ENCODE results near the gene LIN7C.

LIN7C gene

DNA sequence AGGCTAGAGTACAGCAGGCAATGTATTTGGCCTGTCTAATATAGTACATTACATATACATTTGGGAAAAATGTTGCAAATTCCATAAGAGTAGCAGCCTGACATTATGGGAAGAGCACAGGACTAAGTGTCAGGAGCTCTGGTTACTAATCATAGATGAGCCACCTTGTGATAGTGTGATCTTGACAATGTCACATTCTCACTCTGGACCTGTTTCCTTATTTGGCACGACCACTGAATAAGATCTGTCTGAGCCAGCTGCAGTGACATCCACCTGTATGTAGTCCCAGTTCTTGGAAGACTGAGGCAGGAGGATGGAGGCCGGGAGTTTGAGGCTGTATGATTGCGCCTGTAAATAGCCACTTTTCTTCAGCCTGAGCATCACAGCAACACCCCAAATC, 5.7 kb upstream of the LIN7C start:
- FAIRE-seq (no peak), DNase-seq (ENCODE audit: insufficient read length, low spot score) (no peak)

DNA sequence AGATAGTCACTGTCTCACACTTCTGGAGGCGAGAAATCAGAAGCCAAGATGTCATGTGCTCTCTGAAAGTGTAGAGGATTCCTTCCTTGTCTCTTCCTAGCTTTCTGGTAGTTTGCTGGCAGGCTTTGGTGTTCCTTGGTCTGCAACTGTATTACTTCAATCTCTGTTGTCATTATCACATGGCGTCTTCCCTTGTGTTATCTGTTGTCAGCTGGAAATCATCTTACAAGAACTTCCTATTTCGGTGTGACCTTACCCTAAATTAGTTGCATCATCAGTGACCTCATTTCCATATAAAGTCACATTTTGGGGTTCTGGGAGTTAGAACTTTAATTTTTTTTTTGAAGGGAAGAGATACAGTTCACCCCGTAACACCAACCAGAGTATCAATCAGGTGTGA, 3.3 kb upstream of the LIN7C start:
- FAIRE-seq (no peak), DNase-seq (ENCODE audit: insufficient read length, low spot score) (no peak)

DNA sequence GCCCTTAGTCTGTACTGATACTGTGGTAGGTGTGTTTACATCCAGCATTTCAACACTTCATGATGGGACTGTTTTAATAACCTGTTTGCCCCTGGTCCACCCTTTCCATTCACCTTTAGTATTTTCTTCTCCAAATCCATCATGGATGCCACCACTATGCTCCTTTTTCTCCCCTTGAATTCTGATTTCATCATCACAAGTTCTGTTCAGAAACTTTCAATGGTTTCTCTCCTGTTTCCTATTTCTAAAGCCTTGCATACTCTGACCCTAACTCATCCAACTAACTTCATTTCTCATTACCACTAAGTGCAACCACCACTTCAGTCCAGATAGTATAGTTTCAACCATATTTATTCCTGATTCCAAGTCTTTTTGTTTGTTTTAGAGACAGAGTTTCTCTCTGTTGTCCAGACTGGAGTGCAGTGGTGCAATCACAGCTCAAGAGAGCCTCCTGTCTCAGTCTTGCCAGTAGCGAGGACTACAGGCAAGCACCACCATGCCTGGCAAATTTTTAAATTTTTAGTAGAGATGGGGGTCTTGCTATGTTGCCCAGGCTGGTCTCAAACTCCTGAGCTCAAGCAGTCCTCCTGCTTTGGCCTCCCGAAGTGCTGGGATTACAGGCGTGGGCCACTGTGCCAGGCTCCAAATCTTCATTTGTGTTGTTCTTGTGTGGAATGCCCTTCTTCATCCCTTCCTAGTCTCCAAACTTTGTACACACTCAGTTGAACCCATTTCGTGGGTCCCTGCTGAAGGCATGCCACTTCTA, 1.2 kb upstream of the LIN7C start:
- DNase-seq (ENCODE audit: insufficient read length, low spot score) (no peak), FAIRE-seq (peak; percentile 14)

DNA sequence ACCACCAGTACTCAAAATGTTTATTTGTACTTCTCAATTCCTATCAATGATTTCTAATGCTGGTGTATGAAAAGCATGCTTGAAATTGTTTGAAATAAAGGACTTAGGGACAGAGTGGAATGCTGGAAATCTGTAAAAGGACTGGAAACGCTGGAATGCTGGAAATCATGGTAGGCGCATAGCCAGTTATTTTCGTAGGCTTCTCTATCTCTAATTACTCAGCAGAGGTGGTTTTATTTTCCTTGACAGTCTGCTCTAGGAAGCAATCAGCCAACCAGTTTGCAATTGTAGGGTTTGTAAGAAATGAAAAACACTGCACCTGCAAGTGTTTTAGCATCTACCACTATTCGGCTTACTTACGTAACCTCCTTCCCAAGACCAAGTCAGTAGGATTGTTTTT, 788 bp downstream of the LIN7C start:
- DNase-seq (ENCODE audit: insufficient read length, low spot score) = no peak

DNA sequence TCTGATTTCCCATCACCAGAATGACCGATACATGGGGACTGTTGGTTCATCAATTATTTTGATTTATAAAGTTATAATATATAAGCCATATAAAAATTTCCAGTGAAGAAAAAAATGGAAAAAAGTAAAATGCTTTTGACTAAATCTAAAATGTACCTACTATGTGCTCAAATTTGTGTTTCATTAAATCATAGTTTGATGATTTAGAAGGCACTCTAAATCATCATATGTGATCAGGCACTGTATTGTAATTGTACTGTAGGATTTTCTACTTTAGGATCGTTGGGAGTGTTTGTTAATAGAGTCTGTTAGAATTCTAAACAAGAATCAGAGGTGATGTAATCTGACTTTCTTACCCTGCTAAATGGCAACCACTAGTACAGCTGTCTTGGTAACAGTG, 2.4 kb downstream of the LIN7C start:
- DNase-seq (ENCODE audit: insufficient read length, low spot score) (no peak), FAIRE-seq (no peak)

More for the DNA sequence above, 788 bp downstream of the LIN7C start:
- FAIRE-seq = peak; percentile 18

DNA sequence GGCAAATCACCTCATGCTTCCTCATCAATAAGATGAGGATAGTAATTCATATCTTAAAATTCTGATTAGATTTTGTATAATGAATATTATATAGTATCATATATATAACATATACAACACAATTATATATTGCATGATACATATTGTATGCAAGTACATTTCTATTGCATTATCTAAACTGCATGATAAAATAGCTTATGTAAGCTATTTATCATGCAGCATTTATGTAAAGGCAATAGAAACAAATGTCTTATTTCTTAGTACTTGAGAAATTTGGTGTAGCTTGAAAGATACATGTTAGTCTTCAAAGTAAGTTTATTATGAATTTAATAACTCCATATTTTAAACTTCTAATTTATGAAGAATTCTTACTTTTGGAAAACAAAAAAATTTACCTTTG, 5.5 kb downstream of the LIN7C start:
- DNase-seq (ENCODE audit: insufficient read length, low spot score) = no peak
- FAIRE-seq = no peak

DNA sequence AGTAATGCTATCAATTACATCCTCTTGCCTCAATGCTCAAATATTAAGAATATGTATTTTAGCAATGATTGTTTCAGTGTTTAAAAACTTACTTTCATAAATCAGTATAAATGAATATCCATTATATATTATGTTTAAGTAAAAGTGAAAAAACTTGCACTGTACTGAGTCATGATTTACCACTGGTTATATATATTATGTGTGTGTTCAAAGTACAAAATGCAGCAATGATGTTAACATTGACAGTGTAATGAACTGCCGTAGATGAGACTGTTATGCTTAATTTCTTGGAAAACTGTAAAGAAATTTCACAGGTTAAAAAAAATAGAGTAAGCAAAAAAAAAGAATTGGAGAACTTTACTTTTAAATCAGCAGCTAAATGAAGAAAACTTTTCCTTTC, 8.7 kb downstream of the LIN7C start:
- FAIRE-seq (no peak), DNase-seq (ENCODE audit: insufficient read length, low spot score) (no peak)

DNA sequence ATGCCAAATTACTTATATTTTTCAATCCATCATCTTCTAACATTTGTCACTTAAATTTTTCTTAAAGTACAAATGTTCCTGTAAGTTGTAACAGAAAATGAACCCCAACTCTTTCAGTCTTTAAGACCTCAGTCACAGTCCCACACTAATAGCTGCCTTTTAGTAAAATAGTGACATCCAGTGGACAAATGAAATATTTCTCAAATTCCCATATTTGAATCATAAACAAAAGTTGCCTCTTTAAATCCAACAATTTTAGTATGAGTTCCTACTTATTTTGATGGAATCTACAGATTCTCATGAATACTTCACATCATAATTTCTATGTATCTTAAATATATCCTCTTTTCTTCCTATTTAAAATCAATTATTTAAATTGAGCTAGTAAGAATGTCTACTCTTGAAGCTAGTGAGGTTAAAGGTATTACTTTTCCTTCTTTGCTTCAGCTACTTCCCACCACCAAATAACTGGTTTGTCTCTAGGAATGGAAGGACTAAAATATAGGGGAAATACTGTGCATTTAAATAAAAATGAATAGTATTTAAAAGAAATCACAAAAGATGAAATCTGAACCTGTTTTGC, 9.2 kb downstream of the LIN7C start:
- DNase-seq (ENCODE audit: insufficient read length, low spot score) (no peak), FAIRE-seq (peak; percentile 73)

DNA sequence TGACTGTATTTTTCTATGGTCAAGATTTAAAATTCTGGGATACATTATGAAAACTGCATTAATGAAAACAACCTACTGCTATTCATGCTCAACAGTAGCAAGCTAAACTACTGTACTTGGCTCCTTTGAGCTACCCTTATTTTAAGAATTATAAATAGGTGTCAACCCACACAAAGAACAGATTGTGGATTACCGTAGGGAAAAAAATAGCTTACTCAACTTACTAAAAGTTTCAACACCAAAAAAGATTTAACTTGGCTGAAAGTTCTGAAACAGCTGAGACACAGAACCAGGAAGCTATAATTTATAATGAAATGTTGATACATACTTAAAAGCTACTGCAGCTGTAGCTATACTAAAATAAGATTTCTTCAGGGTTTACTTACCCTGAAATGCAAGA, 10.1 kb downstream of the LIN7C start:
- DNase-seq (ENCODE audit: insufficient read length, low spot score) (no peak), FAIRE-seq (no peak)

DNA sequence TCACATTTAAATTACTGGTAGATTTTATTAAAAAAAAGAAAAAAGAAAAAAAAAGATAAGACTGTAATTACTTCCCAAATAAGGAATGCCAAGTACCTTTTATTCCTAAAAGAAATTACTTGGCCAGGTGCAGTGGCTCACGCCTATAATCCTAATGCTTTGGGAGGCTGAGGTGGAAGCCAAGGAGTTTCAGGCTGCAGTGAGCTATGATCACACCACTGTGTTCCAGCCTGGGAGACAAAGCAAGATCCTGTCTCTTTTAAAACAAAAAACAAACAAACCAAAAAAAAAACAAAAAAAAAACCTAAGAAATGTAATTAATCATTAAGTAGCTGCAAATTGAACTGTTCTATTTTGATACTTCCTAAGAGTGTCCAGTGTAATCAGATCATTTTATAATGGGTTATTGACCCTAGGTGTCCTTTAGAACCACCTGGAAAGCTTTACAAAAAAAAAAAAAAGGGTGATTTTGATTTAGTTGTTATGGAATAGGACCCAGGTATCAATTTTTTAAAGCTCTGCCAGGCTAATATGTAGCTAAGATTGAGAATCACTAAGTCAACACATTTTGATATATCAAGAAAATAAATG, 10.8 kb downstream of the LIN7C start:
- no peak for DNase-seq (ENCODE audit: insufficient read length, low spot score)

DNA sequence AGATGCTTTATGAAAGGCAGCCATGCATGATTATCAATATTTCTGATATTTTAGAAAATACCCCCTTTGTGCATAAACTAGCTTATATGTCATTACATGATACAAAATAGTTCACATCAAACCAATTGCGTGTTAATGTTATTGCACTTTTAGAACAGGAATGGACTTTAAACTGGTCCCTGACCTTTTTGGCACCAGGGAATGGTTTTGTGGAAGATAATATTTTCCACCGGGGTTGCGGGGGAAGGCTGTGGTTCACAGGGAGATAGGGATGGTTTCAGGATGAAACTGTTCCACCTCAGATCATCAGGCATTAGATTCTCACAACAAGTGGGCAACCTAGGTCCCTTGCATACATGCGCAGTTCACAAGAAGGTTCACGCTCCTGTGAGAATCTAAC, 17.5 kb downstream of the LIN7C start:
- DNase-seq (ENCODE audit: insufficient read length, low spot score) (no peak), FAIRE-seq (no peak)

More for the DNA sequence above, 10.8 kb downstream of the LIN7C start:
- FAIRE-seq = no peak

DNA sequence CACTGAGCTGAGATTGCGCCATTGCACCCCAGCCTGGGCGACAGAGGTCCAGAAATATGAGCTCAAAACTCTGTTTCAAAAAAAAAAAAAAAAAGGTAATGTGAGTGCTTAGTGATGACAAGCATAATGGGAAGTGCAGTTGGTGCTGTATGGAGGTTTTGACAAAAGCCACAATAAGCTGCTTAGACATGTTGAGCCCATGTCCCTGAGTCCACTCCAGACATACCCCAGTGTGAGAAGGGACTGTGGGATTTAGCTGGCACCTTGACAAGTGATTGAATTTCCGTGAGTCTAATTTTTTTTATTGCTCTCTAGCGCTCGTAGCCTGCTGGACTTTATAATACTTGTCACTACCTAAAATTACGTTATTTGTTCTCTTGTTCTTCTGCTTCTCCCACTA, 18.9 kb downstream of the LIN7C start:
- FAIRE-seq (no peak), DNase-seq (ENCODE audit: insufficient read length, low spot score) (no peak)

DNA sequence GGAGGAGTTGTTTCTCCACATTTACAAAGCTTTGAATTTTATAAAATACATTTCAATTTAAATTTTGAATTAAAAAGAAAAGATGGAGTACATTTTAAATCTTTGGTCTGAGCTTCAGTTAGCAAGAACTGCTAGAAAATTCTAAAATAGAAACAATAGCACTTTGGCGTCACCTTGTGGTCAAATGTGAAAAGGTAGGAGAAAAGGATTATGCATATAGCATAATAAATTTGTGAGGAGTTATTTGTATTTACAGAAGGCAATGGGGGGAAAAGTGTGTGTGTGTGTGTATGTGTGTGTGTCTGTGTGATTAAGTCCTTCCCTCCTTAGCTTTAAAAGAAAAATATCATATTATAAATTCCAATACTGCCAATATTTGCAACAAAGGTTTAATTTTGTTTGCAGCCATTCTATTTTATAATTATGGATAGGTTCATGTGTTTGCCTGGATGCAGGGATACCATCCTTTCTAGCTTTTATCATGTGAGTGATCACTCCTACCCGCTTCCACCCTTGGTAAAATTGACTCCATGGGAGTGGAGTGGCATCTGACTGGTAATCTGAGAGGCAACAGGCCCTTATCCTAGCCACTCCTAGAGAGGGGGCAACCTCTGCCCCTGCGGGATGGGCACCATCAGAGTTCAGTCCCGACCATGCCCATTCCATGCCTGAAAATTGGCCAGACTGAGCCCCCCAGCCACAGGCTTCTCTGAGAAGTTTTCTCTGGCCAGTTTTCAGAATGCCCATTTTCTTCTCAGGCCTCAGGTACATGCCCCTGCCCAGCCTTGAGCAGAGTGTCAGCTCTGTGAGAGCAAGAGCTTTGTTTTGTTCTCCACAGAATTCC, 20.4 kb downstream of the LIN7C start:
- no peak for DNase-seq (ENCODE audit: insufficient read length, low spot score)
- FAIRE-seq = peak; percentile 8

DNA sequence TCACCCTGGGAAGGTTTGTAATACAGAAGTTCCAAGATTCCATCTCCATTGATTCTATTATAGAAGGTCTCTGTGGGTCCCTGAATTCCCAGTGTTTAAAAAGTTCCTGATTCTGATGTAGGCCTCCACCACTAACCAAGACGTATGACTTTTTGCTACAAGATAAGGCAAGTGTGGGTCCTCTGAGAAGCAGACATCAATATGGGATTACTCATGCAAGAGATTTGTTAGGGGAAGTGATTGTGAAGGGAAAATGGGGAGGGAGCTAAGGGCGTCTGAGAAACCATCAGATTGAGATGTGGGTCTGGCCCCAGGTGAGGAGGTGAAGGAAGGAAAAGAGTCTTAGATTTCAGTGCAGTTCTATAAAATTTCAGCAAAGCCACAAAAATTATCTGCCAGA, 23.8 kb downstream of the LIN7C start:
- FAIRE-seq = no peak
- DNase-seq (ENCODE audit: insufficient read length, low spot score) = no peak

DNA sequence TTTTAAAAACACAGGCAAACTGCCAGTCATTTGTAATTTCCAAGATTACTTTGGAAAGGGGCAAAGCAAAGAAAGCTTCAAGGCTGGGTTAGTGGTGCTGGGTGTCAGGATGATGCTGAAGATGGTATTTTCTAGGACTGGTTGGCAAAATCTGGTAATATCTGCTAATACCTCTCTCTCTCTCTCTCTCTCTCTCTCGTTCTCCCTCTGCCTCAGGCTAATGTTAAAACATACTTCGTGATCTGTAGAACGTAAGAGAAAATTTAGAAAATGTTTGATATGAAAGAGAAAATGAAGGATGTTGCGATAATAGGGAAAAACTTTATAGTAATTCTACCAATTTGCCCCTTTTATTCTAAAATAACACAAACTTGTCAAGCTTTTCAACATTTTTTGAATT, 24.6 kb downstream of the LIN7C start:
- DNase-seq (ENCODE audit: insufficient read length, low spot score) (no peak), FAIRE-seq (no peak)

DNA sequence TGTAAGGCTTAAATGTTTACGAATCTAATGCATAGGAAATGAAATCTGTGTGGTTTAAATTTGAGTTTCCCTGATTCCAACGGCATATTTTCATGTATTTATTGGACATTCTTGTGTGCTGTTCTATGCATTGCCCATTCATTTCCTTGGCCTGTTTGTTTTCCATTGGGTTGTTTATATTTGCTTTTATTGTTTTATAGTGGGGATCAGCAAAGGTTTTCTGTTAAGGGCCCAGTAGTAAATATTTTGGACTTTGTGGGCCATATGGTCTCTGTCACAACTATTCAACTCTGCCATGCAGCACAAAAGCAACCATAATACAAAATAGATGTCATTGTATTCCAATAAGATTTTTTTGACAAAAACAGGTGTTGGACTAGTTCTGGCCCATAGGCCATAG, 28.7 kb downstream of the LIN7C start:
- no peak for DNase-seq (ENCODE audit: insufficient read length, low spot score)
- FAIRE-seq = no peak

DNA sequence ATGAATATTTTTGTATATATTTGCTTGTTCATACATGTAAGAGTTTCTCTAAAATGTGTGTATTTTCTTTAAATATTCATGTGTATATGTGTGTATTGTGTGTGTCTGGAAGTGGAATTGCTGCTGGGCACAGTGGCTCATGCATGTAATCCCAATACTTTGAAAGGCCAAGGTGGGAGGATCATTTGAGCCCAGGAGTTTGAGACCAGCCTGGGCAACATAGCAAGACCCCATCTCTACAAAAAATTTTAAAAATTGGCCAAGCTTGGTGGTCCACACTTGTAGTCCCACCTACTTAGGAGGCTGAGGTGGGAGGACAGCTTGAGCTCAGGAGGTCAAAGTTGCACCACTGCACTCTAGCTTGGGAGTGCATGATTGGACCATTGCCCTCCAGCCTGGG, 29.3 kb downstream of the LIN7C start:
- no peak for FAIRE-seq
- DNase-seq (ENCODE audit: insufficient read length, low spot score) = no peak

DNA sequence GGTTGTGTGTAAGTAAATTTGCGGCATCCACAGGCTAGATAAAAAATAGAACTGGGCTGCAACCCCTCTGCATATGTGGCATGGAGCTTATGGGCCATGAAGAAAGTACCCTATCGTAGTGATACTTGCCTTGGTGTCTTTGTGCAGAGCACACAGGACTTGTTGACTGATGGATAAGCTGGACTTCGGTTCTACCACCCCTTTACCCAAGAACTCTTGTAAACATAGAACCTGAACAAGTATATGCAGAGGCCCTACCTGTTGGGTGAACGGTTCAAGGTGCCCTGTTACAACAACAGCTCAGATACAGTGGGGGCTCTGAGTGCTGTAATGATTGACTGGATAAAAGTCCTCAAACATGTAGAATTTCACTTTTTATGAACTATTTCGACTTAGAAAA, 30.9 kb downstream of the LIN7C start:
- FAIRE-seq (no peak), DNase-seq (ENCODE audit: insufficient read length, low spot score) (no peak)

DNA sequence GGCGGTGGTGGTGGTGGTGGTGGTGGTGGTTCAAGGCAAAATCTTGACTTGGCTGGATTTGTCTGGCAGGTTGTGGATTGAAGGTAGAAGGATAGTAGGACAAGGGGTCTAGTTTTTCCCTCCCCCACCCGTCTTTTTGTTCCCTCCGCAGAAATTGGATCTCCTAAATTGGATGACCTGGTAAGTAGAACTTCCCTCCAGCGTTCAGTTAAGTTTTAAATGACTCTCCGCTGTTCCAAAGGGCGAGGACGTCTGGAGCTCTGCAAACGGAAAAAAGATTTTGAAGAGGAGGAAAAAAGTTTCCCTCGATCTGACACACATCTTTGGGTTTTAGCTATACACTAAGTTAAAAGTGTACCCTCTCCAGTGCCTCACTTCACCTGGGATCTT, 33.6 kb downstream of the LIN7C start:
- FAIRE-seq (no peak), DNase-seq (ENCODE audit: insufficient read length, low spot score) (no peak)

DNA sequence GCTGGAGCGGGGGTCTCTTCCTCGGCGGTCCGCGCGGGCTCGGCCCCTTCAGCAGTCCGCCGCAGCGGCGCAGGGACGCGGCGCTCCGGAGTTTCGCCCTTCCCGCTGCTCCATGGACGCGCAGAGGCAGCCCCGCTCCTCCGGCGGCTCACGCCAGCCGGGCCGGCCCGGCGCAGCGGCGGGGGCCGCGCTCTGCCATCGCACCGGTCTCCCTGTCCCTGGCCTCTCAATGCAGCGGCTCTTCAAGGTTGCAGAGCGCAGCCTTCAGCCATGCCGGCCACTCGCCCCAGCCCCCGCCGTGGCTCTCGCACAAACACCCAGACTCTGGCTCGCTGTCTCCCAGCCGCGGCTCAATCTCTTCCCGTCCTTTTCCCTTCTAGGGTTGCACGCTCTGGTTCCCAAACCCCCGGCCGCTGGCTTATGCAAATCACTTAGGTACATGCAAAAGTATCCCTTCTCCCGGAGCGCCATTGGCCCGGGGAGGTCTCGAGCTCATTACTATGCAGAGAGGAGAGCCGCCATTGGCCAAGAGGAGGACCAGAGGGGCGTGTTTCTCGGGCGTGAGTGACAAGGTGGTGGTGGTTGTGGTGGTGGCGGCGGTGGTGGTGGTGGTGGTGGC, 34.1 kb downstream of the LIN7C start, which contains the start of gene LGR4:
TSS of gene LGR4 (minus strand) at position 393 of the 619 bp plus-strand sequence. CDS start 488 bp downstream, outside the sequence.
- peak; percentile 29 for DNase-seq (ENCODE audit: insufficient read length, low spot score)
- FAIRE-seq = no peak

Data from GM19239 (cell line).